Chondrocyte (in vitro differentiated cells): ENCODE measurements around the gene SERPINA9. TPM values are rescaled to one million over a fixed set of nuclear protein-coding genes. Genes with fewer than 3 reads are reported as not detected.
A peak's percentile ranks its signal among the peaks of the same experiment; 100 is the strongest.
"Not testable (repeated sequence)": the region's sequence is repeated elsewhere in the genome, so short reads cannot be mapped to it uniquely, and the experiment has no call there.

Source experiments
- DNase-seq: peaks from one replicate; pipeline ENCODE4 v3.0.0; 2021; ENCODE audit warnings: mixed read lengths, low spot score
- H3K27ac Mint-ChIP-seq: one replicate; pipeline ENCODE4 v1.8.0; 2021; ENCODE audit warnings: mild to moderate bottlenecking, moderate library complexity, mixed read lengths; ENCODE audit not compliant: unreplicated experiment
- H3K27me3 Mint-ChIP-seq: 2 replicates; pipeline ENCODE4 v1.8.0; 2021; ENCODE audit warnings: low read depth, mixed read lengths
- H3K36me3 Mint-ChIP-seq: 2 replicates; pipeline ENCODE4 v1.8.0; 2021; ENCODE audit warnings: low read depth, mixed read lengths
- H3K4me1 Mint-ChIP-seq: 2 replicates; pipeline ENCODE4 v1.8.0; 2021; ENCODE audit warnings: low read depth, mild to moderate bottlenecking, mixed read lengths
- H3K4me3 Mint-ChIP-seq: one replicate; pipeline ENCODE4 v1.8.0; 2021; ENCODE audit warnings: mild to moderate bottlenecking, moderate library complexity, mixed read lengths; ENCODE audit not compliant: unreplicated experiment
- H3K9me3 Mint-ChIP-seq: 2 replicates; pipeline ENCODE4 v1.8.0; 2021; ENCODE audit warnings: low read depth, mixed read lengths
- CTCF ChIP-seq: fragments of 200-600 bp; sonication (generic); IDR thresholded peaks from 2 replicates; pipeline ENCODE4 v1.5.0; 2021; ENCODE audit warnings: antibody characterized with exemption, mild to moderate bottlenecking, moderate library complexity
- total RNA-seq: library from RNA; stranded (reverse); gene quantifications from 3 replicates; pipeline ENCODE4 v1.2.1, GENCODE V29; 2021

Gene SERPINA9
- total RNA-seq, 1 donor from 2014 or later = not detected

GRCh38 chr14:94517641-94518257 is 41.8 kb upstream of the SERPINA9 start:
- DNase-seq = no peak
- Mint-ChIP-seq H3K4me1 (peaks cover 10% of the 10 kb centered on the region), H3K27ac (peak overlapping the region; percentile 36), H3K36me3 (no peaks in the 10 kb centered on the region), H3K4me3 (no peak overlapping the region), H3K27me3 (peaks cover 13% of the 10 kb centered on the region), H3K9me3 (no peaks in the 10 kb centered on the region)
- no peak for TF ChIP-seq CTCF

- Mint-ChIP-seq H3K36me3 (no peaks in the 10 kb centered on the region), H3K27me3 (peaks cover 16% of the 10 kb centered on the region), H3K4me3 (no peak overlapping the region), H3K4me1 (peaks cover 10% of the 10 kb centered on the region), H3K9me3 (no peaks in the 10 kb centered on the region), H3K27ac (no peak overlapping the region)
- DNase-seq = no peak
- no peak for TF ChIP-seq CTCF
These were observed 41.2 kb upstream of the SERPINA9 start for GRCh38 chr14:94517248-94517640.

GRCh38 chr14:94515856-94516255 is 39.9 kb upstream of the SERPINA9 start:
- no peaks in the 10 kb centered on the region for H3K9me3 Mint-ChIP-seq
- no peak for DNase-seq
- no peak overlapping the region for H3K4me3 Mint-ChIP-seq
- TF ChIP-seq CTCF = no peak
- no peaks in the 10 kb centered on the region for H3K36me3 Mint-ChIP-seq
- peaks cover 18% of the 10 kb centered on the region for H3K27me3 Mint-ChIP-seq
- peaks cover 10% of the 10 kb centered on the region for H3K4me1 Mint-ChIP-seq
- no peak overlapping the region for H3K27ac Mint-ChIP-seq

- Mint-ChIP-seq H3K27me3 (peaks cover 18% of the 10 kb centered on the region), H3K9me3 (no peaks in the 10 kb centered on the region), H3K4me3 (no peak overlapping the region), H3K36me3 (no peaks in the 10 kb centered on the region), H3K27ac (no peak overlapping the region), H3K4me1 (peaks cover 10% of the 10 kb centered on the region)
- DNase-seq = no peak
- no peak for TF ChIP-seq CTCF
These were observed 39.4 kb upstream of the SERPINA9 start for GRCh38 chr14:94515426-94515825.

- Mint-ChIP-seq H3K27ac (no peak overlapping the region), H3K36me3 (no peaks in the 10 kb centered on the region), H3K4me1 (peaks cover 10% of the 10 kb centered on the region), H3K4me3 (no peak overlapping the region), H3K27me3 (peaks cover 18% of the 10 kb centered on the region), H3K9me3 (no peaks in the 10 kb centered on the region)
- DNase-seq = no peak
- TF ChIP-seq CTCF = no peak
These were observed 38.4 kb upstream of the SERPINA9 start for GRCh38 chr14:94514351-94514750.

- H3K9me3 Mint-ChIP-seq, H3K4me1 Mint-ChIP-seq, H3K4me3 Mint-ChIP-seq, DNase-seq, H3K36me3 Mint-ChIP-seq, H3K27ac Mint-ChIP-seq: not testable (repeated sequence)
- H3K27me3 Mint-ChIP-seq = peaks cover 15% of the 10 kb centered on the region
These were observed 34.5 kb upstream of the SERPINA9 start for GRCh38 chr14:94510481-94510880.
